BE2C (cell line): ENCODE data around the gene EIF4A3.

Experiments used
- DNase-seq: peaks from one replicate; pipeline ENCODE4 v3.0.0-alpha.2; 2020
- H3K27me3 ChIP-seq: fragments of 250-450 bp; sonication (Bioruptor Pico); 2 replicates; pipeline ENCODE4 v1.5.1; 2020; ENCODE audit warnings: mild to moderate bottlenecking
- H3K36me3 ChIP-seq: fragments of 250-450 bp; sonication (Bioruptor Pico); 2 replicates; pipeline ENCODE4 v1.5.1; 2020; ENCODE audit warnings: mild to moderate bottlenecking
- H3K4me1 ChIP-seq: fragments of 250-450 bp; sonication (Bioruptor Pico); 2 replicates; pipeline ENCODE4 v1.5.1; 2020
- H3K4me3 ChIP-seq: 2 replicates; pipeline ENCODE4 v1.5.1; 2011; ENCODE audit warnings: low read depth, low read length
- H3K9me3 ChIP-seq: fragments of 250-450 bp; sonication (Bioruptor Pico); 2 replicates; pipeline ENCODE4 v1.5.1; 2020
- TF ChIP-seq, protein P1 (sequence below): IDR thresholded peaks from 2 replicates; pipeline ENCODE4 v1.5.1; 2012; ENCODE audit warnings: mild to moderate bottlenecking, low read depth, low read length

The EIF4A3 gene

DNA sequence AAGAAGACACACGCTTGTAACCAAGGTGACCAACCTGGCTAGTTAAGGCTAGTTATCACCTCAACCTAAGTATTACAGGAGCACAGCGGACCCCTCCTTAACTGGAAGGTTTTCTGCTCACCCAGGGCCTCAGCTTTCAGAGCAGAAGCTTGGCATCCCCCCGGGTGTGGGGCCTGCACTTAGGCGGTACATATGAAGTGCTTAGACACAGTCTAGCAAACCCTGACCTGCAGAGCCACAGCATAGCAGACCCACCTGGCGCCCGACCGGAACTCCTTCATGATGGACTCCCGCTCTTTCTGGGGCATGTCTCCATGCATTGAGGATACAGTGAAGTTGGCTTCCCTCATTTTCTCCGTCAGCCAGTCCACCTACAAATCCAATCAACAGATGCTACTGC is 9.8 kb downstream of the EIF4A3 start:
- Histone ChIP-seq H3K4me1 (no peaks in the 10 kb centered on the region), H3K9me3 (no peaks in the 10 kb centered on the region), H3K27me3 (no peaks in the 10 kb centered on the region), H3K36me3 (peaks cover 92% of the 10 kb centered on the region), H3K4me3 (no peak overlapping the region)
- DNase-seq = no peak
- TF ChIP-seq, protein P1, sequence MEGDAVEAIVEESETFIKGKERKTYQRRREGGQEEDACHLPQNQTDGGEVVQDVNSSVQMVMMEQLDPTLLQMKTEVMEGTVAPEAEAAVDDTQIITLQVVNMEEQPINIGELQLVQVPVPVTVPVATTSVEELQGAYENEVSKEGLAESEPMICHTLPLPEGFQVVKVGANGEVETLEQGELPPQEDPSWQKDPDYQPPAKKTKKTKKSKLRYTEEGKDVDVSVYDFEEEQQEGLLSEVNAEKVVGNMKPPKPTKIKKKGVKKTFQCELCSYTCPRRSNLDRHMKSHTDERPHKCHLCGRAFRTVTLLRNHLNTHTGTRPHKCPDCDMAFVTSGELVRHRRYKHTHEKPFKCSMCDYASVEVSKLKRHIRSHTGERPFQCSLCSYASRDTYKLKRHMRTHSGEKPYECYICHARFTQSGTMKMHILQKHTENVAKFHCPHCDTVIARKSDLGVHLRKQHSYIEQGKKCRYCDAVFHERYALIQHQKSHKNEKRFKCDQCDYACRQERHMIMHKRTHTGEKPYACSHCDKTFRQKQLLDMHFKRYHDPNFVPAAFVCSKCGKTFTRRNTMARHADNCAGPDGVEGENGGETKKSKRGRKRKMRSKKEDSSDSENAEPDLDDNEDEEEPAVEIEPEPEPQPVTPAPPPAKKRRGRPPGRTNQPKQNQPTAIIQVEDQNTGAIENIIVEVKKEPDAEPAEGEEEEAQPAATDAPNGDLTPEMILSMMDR = no peak

DNA sequence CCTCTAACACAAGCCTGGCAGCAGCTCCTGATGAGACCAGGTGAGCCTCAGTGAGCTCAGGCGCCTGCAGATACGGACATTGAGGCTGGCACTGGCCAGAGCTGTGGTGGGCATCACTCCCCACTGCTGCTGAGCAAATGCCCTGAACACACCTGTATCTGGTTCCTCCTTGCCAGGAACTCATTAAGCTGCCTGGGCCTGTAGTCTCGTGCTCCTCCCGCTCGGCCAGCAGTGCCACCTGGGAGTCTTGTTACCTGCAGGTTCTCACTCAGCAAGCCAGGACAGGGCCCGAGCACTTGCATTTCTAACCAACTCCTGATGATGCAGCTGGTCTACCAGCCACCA is 13.3 kb downstream of the EIF4A3 start:
- TF ChIP-seq, protein P1 = no peak
- H3K4me3 ChIP-seq = no peak overlapping the region
- H3K27me3 ChIP-seq = no peaks in the 10 kb centered on the region
- H3K36me3 ChIP-seq = peaks cover 56% of the 10 kb centered on the region
- H3K4me1 ChIP-seq = no peaks in the 10 kb centered on the region
- H3K9me3 ChIP-seq = no peaks in the 10 kb centered on the region
- DNase-seq = no peak

DNA sequence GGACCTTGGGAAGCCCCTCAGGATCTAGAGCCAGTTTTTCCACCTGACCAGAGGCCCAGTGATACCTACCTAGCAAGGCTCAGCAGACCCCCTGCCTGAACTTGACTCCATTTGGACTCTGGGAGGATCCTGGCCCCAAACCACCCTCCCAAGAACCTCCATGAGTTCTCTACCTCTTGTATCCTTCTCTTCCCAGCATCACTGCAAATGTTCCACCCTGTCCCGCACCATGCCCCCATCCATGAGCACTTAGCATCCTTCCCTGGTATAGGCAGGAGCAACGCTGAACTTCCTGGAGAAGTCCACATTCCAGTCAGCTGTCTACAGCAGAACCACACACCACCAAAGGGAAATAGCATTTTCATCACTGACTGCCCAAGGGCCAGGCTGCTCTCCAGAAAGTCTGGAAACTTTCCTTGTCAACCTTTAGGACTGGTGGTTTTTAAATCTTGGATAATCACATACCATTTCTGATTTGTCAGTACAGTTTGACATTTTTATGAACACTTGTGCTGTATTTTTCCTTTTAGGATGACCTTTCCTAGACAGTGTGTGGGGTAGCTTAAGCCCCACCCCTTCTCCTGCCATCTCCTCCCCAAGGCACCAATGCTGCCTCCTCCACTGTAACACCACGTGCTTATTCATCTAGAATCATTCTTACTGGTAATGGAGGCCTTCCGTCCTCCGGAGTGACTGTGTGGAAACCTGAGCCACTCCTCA is 13.9 kb downstream of the EIF4A3 start:
- Histone ChIP-seq H3K4me1 (no peaks in the 10 kb centered on the region), H3K27me3 (no peaks in the 10 kb centered on the region), H3K9me3 (no peaks in the 10 kb centered on the region), H3K4me3 (no peak overlapping the region), H3K36me3 (peaks cover 51% of the 10 kb centered on the region)
- TF ChIP-seq, protein P1 = no peak
- DNase-seq = no peak

DNA sequence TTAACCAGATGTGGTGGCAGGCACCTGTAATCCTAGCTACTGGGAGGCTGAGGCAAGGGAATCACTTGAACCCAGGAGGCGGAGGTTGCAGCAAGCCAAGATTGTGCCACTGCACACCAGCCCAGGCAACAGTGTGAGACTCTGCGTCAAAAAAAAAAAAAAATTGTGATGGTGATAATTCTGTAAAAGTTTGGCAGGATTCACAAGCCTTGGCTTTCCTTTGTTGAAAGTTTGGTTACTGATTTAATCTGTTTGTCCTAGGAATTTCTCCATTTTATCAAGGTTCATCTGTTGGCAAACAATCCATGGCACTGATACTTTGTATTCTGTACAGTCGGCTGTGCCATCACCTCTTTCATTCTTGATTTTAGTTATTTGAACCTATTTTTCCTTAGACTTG is 15.9 kb downstream of the EIF4A3 start:
- DNase-seq = no peak
- Histone ChIP-seq H3K27me3 (no peaks in the 10 kb centered on the region), H3K36me3 (peaks cover 30% of the 10 kb centered on the region), H3K9me3 (no peaks in the 10 kb centered on the region), H3K4me1 (no peaks in the 10 kb centered on the region), H3K4me3 (no peak overlapping the region)
- TF ChIP-seq, protein P1 = no peak

DNA sequence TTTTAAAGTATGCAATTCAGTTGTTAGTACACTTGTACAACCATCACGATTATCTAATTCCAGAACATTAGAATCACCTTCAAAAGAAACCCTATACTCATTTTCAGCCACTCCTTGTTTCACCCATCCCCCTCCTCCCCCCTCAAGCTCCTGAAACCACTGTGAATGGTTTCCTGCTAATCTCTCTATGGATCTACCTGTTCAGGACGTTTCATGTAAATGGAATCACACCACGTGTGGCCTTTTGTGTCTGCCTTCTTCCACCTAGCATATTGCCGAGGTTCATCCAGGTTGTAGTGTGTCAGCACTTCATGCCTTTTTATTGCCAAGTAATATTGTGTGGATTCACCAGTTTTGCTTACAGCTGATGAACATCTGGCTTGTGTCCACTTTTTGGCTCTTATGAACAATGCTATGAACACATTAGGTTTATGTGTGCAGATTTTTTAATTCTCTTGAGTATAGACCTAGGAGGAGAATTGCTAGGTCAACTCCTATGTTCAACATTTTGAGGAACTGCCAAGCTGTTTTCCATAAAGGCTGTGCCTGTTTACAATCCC is 17.8 kb downstream of the EIF4A3 start:
- no peaks in the 10 kb centered on the region for H3K9me3 ChIP-seq
- TF ChIP-seq, protein P1 = no peak
- H3K27me3 ChIP-seq = no peaks in the 10 kb centered on the region
- DNase-seq = no peak
- H3K36me3 ChIP-seq = peaks cover 13% of the 10 kb centered on the region
- peaks cover under 1% of the 10 kb centered on the region; the same call in 1 of the 2 replicates for H3K4me1 ChIP-seq
- no peak overlapping the region for H3K4me3 ChIP-seq

DNA sequence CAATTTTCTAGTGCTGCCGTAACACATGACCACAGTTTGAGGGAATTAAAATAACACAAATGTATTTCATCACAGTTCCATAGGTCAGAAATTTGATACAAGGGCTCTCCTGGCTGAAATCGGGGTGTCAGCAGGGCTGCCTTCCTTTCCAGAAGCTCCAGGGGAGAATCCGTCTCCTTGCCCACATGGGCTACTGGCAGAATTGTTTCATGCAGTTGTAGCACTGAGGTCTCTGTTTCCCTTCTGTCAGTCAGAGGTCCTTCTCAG is 20.5 kb downstream of the EIF4A3 start:
- DNase-seq = no peak
- peaks cover 3% of the 10 kb centered on the region; the same call in 1 of the 2 replicates for H3K4me1 ChIP-seq
- no peaks in the 10 kb centered on the region for H3K27me3 ChIP-seq
- TF ChIP-seq, protein P1 = no peak
- no peaks in the 10 kb centered on the region for H3K36me3 ChIP-seq
- H3K9me3 ChIP-seq = no peaks in the 10 kb centered on the region
- no peak overlapping the region for H3K4me3 ChIP-seq
